Astrocyte (in vitro differentiated cells and primary cell): ENCODE data around the gene PEX19.

ENCODE experiments used
- CTCF ChIP-seq: IDR thresholded peaks from 2 replicates; pipeline ENCODE4 v1.5.1; 2011; ENCODE audit warnings: low read depth, mild to moderate bottlenecking, inconsistent platforms, low read length, moderate library complexity; ENCODE audit not compliant: insufficient read depth
- EZH2 ChIP-seq: IDR thresholded peaks from 2 replicates; pipeline ENCODE4 v1.6.1; 2012; ENCODE audit warnings: mild to moderate bottlenecking, low read length, inconsistent platforms; ENCODE audit not compliant: insufficient read depth

DNA sequence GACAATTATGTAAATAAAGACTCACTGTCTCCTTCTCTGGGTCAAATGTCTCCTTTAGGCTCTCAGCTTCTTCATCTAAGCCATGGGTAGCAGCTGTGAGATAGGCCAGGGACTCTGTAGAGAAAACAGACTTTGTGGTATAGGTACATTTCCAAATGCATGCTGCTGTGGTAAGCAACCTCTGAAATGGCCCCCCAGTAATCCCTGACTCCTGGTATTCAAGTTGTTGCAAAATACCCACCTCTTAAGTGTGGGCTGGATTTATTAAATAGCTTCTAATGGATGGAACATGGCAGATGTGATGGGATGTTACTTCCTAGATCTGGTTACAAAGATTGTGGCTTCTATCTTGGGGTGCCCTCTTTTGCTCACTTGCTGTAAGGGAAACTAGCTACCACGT, 11.1 kb upstream of the PEX19 start:
- no peak for TF ChIP-seq EZH2
- TF ChIP-seq CTCF: no peak
